Activated CD8-positive, alpha-beta memory T cell treated with anti-CD3 and anti-CD28 coated beads for 48 hours (primary cell): ENCODE data around the gene TKT.
"Not testable (repeated sequence)": the region's sequence is repeated elsewhere in the genome, so short reads cannot be mapped to it uniquely, and the experiment has no call there.

Experiments used
- DNase-seq, 3 experiments: peaks; one replicate each; pipeline ENCODE4 v3.0.0-alpha.2; 2020; ENCODE audit warnings: low read depth in 2 of 3, low spot score in 2 of 3

The TKT gene

GRCh38 chr3:53260286-53260785 lies 4.5 kb upstream of the TKT start:
- DNase-seq, result no peak

GRCh38 chr3:53259427-53260259 lies 3.8 kb upstream of the TKT start:
- no peak for DNase-seq

DNA sequence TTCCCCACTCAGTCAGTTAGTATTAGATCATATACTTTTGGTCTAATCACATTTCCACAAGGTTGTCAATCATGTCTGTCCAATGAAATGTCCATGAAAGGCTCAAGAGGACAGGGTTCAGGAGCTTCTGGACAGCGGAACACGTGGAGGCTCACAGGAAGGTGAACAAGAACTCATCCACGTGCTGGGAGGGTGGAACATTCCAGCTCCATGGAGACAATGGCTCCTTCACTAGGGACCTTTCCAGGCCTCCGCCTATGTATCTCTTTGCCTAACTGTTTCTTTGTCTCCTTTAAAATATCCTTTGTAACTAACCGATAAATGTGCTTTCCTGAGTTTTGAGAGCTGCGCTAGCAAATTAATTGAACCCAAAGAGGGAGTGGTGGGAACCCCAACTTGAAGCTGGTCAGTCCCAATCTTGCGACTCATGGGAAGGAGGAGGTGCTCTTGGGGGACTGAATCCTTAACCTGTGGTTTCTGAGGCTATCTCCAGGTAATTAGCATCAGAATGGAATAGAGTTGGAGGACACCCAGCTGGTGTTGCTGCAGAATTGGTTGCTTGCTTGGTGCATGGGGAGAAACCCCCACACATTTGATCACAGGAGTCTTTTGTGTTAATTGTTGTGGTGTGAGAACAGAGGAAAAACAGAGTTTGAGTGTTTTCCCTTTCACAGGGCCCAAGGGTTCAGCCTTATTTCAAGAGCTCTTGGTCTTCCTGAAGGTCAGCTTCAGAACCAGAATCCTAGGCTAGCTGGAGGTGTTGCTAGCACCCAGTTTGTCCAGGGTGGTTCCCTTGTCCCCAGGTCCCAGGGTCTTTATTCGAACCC lies 3.0 kb upstream of the TKT start:
- no peak for DNase-seq

- DNase-seq, result no peak
Observed at GRCh38 chr3:53257465-53257864, 1.6 kb upstream of the TKT start.

- no peak for DNase-seq
Observed at GRCh38 chr3:53256704-53257055, 858 bp upstream of the TKT start.

GRCh38 chr3:53255423-53255774 lies 423 bp downstream of the TKT start:
- no peak for DNase-seq

- peak; percentile 30 to 39 (median 32) for DNase-seq
Observed at GRCh38 chr3:53254509-53255422, 1.1 kb downstream of the TKT start.

- DNase-seq, result no peak
Observed at GRCh38 chr3:53253707-53254508, 1.9 kb downstream of the TKT start.

DNA sequence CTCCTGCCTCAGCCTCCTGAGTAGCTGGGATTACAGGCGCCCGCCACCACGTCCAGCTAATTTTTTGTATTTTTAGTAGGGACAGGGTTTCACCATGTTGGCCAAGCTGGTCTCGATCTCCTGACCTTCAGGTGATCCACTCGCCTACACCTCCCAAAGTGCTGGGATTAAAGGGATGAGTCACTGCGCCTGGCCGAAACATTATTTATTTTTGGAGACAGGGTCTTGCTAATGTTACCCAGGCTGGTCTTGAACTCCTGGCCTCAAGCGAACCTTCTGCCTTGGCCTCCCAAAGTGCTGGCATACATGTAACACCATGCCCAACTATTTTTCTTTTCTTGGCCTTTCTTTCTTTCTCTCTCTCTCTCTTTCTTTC lies 2.9 kb downstream of the TKT start:
- not testable (repeated sequence) for DNase-seq

DNA sequence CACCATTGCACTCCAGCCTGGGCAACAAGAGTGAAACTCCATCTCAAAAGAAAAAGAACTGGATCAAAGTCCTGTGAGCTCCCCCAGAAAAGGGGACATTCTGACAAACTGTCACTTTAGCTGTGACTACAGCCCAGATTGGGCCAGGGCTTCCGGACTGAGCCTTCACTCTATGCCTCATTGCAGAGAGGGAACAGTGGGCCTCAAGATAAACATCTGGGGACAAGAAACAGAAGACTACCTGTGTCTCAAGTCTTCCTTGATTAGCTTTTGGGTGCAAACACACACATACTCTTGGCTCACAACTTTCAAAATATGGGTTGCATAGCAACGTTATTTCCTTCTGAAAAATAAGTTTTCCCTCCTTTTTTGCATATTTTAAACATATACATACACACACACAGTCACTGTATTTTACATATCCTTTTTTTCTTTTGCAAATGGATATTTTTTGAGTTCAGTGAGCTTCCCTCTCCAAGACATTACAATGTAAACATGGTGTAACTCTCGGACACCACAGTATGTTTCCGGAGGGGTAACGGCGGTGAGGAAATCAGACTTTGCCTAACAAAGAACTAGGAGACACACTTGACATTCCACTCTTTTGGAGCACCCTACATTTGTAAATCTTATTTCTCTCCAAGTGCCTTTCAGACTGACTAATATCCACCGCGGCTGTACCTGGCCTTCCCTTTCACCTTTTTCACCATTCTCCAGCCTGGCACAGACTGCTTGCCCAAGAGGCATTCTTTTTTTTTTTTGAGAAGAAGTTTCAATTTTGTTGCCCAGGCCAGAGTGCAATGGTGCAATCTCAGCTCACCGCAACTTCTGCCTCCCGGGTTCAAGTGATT lies 3.5 kb downstream of the TKT start:
- DNase-seq, result no peak

DNA sequence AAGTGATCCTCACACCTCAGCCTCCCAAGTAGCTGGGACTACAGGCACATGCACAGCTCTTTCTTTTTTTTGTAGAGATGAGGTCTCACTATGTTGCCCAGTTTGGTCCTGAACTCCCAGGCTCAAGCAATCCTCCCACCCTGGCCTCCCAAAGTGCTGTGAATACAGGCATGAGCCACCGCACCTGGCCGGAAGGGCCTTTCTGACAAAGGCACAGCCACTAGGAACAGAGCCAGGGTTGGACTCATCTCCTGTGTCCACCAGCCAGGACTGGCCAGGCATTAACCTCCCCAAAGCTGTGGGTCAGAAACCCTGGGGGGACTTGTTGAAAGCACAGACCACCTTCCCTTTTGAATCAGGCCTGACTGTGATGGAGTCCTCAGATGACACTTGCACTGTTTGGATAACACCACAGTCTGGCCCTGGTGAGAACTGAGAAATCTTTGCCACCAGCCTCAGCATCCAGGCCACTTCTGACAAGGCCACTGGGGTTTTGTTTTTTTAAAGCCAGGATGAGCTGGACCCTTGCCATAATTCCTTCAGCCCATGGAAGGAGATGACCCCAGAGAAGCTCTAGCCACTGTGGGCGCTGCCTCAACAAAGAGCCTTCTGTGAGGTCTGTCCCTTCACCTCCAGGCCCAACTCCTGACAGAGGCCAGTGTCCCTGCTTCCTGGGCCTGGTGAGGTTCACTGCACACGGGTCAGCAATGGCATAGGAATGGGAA lies 4.8 kb downstream of the TKT start:
- no peak for DNase-seq

DNA sequence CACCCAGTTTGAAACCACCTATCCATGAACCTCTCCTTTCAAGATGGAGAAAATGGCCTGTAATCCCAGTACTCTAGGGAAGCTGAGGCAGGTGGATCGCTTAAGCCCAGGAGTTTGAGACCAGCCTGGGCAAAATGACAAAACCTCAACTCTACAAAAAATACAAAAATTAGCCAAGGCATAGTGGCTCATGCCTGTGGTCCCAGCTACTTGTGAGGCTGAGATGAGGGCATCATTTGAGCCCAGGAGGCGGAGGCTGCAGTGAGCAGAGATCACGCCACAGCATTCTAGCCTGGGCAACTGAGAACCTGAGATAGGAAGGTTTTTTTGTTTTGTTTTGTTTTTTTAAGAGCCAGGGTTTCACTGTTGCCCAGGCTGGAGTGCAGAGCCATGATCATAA lies 5.4 kb downstream of the TKT start:
- DNase-seq, result no peak

- DNase-seq, result no peak
Observed at GRCh38 chr3:53248161-53248560, 7.7 kb downstream of the TKT start.

DNA sequence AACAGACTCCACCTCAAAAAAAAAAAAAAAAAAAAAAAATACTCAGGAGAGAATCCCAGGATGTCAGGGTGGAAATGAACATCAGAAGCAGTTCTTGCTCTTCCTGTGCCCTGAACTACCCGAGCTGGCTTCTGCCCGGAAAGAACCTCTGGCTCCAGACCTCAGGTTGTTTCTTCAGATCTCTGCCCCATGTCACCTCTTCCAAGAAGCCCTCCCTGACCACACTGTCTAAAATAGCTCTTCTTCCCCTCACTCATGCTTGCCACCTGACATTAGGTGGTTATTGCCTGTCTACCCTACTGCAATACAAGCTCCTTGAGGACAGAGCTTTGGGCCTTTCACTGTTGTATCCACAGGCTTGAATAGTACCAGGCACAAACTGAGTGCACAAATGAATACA lies 8.2 kb downstream of the TKT start:
- DNase-seq, result no peak

DNA sequence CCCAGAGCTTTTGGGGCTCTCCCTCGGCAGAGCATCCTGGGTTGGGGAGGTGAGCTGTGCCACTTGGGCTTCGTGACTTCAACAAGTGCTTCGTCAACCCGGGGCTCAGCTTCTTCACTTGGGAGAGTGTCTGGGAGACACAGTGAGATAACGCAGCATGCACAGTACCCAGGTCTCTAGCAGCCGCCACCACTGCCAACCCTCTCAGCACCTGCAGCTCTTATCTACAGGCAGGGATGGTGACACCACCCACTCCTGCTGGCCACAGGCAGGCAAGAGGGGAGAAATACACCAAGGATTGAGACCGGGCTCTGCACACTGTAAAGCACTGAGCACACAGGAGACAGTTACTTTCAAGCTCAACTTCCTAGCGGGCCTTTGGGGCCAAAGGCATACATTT lies 11.6 kb downstream of the TKT start:
- no peak for DNase-seq

DNA sequence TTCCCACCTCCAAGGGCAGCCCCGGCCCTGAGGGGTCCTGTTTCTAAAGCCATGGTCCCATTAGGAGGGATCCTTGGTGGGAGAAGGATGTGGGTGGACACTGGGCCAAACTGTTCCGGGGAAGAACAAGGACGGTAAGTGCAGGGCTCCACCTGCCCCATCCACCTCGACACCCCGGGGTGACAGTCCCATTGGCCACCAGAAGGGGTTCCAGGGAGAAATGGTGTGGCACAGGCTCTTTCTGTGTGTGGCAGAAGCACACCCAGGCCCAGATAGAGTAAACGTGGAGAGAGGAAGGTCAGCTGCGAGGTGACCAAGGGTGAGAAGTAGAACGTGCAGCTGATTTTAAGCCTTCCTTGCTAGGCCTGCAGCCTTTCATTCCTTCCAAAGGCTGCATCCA lies 12.0 kb downstream of the TKT start:
- DNase-seq, result no peak

DNA sequence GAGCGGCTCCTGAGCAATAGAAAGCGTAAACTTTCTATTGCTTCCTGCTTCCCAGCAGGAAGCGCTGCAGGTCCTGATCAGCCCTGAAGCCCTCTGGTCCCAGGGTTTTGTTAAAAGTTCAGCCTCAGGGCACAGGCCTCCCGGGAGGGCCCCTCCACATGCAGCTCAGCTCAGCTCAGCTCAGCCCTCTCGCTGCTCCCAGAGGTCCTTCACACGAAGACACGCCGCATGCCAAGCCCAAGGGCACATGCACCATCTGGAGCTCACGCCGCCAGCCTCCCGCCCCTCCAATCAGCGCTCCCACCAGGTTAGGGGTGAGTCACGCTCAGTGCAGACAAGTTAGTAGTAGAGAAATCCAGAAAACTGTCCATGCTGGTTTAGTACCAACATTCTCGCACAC lies 12.7 kb downstream of the TKT start:
- no peak for DNase-seq

DNA sequence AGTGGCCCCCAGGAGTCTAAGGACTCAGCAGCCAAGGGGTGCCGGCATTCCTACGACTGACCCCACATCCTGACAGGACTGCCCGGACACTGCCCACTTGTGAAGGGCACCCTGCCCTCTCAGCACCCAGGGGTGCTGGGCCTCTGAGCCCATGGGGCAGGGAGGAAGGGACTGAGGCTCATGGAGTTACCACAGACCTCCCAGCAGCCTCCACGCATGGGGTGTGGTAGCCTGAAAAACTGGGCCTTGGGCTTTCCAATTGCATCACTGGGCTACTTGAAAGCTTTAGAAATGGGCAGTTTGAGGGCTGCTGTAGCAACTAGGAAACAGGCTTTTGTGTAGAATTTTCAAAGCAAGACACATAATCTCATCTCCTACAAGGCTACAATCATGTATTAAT lies 13.2 kb downstream of the TKT start:
- DNase-seq, result no peak

- no peak for DNase-seq
Observed at GRCh38 chr3:53242155-53242554, 13.7 kb downstream of the TKT start.
